ENCODE measurements around the gene RASL11A.

RASL11A gene

DNA sequence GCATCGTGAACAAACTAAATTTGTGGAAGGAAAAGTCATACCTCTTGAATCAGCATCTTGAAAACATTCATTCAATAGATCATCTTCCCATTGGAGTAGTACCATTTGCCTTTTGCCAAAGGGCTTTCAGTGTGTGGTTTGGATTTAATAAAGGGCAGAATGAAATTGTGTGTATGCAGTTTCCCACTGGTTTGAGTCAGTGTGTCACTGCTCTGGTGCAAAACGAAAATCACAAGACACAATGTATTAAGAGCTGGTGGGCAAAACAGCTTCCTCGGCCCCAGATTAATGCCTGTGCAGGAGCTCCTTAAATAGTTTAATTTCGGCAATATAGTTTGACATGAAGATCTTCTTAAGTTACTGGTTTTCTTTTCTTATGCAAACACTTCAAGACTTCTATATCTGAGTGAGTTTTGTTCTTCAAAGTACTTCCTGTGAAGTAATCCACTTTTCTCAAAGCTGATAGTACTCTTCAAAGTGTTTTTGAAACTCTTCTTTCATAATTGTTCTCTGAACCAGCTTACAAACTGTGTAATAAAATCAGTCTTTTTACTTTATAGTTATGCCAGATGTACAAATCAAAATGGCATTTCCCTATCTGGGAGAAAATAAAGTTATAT is 32.1 kb downstream of the RASL11A start:
- no peak for DNase-seq

DNA sequence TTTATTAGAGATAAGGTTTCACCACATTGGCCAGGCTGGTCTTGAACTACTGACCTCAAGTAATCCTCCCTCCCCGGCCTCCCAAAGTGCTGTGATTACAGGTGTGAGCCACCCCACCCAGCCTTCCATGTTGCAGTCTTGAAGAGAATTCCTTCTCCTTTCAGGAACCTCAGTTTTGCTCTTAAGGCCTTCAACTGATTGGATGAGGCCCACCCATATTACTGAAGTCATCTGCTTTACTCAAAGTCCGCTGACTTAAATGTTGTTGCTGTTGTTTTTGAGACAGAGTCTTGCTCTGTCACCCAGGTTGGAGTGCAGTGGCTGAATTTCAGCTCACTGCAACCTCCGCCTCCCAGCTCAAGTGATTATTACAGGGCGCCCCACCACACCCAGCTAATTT is 33.5 kb downstream of the RASL11A start:
- DNase-seq: no peak

DNA sequence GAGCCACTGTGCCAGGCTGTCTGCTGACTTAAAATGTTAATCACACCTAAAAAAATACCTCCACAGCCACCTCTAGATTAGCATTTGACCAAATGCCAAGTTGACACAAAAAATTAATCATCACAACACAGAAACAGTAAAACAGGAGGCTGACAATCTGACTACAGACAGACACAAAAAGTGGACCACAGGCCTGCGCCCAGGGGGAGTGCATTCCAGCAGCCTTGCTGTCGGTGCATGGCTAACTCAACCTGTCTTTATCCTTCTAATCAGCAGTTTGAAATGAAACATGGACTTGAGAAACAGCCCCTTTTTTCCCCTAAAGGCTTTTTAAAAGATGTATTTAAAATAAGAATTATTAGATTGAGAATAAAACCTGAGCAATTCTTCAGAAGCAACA is 34.0 kb downstream of the RASL11A start:
- DNase-seq: no peak

DNA sequence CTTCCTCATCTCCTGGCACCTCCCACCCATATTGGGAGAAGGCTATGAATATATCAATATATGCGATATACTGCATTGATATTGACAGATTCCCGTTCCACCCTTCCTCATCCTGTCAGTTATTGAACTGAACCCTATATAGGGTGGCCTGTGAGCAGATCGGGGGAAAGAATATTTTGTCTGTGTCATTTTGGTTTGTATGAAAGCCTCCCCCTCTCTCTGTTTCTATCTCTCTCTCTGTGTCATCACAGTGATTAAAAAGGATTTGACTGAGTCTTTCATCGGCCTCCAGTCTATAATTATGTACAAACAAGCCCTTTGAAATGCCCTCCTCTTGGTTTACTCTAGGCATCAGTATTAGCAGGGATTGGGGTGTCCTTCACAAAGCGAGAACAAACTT is 35.7 kb downstream of the RASL11A start:
- DNase-seq: no peak

DNA sequence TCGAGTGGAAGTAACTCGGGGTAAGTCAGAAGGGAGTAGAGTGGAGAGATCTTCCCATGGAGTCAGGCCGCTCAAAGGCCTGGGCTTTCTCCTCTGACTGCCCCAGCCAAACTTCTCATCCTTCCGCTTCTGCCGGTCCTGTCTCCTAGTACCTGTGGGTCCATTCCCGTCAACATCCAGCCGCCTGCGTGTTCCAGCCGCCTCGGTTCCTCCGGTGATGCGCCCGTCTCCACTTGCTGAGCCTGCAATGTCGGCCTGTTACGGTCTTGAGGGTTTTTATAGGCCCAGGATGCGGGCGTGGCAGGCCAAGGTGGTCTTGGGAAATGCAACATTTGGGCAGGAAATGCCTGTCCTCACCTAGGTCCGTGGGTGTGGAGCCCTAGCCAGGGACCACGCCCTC is 38.3 kb downstream of the RASL11A start:
- DNase-seq: no peak

DNA sequence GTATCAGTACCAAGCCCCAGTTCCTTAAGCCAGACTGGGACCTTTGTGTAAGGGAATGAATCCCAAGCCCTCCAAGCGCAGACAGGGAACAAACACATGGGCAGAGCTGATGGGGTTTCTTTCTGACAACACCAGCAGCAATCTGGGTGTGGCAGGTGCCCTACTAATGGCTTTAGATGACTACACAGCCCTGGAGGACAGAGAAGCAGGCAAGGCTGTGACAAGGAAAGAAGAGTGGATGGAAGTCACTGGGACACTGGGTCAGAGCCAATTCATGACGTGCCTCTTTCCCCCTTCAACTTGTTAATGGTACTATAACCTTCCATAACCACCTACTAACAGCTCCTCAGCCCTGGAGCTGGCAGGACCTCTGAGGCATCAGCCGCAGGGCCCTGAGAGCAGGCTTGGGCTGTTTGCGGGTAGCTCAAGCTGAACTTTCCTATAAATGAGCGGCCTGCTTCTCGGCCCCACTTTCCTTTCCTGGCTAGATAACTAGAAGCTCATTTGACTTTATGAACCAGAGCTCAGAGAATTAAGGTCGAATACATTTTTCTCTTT is 38.9 kb downstream of the RASL11A start:
- DNase-seq: no peak

DNA sequence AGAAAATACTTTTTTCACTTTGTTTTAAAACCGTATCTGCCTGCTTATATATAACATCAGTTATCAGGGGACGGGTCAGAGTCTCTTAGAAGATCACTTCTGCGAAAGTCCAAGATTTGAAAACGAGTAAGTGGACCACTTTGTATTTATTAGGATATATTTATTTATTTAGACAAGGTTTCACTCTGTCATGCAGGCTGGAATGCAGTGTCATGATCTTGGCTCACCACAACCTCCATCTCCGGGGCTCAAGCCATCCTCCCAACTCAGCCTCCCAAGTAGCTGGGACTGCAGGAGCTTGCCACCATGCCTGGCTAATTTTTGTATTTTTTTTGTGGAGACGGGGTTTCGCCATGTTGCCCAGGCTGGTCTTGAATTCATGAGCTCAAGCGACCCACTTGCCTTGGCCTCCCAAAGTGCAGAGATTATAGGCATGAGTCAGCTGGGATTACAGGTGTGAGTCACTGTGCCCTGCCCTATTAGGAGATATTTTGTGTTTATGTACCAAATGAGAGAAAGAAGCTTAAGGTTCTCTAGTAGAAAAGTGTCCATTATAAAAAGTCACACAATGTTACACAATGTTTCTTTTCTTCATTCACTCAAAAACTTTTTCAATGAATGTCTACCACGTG is 39.5 kb downstream of the RASL11A start:
- no peak for DNase-seq

DNA sequence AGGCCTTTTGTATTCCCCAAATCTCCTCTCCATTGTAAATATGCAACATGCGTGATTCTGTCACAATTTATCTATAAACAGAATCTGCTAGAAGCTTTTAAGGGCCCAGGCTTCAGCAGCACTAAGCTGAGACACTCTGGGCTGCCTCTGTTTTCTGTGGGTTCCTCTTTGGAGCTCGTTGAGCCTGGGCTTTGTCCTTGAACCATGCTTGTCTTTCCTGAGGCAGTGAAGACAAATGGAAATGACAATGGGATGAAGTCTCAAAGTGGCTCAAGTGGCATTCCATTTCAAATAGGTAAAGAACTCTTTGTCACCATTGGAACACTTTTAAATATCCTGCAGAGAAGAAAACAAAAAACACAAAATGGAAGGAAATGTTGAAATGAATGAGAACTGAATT is 40.3 kb downstream of the RASL11A start:
- no peak for DNase-seq

DNA sequence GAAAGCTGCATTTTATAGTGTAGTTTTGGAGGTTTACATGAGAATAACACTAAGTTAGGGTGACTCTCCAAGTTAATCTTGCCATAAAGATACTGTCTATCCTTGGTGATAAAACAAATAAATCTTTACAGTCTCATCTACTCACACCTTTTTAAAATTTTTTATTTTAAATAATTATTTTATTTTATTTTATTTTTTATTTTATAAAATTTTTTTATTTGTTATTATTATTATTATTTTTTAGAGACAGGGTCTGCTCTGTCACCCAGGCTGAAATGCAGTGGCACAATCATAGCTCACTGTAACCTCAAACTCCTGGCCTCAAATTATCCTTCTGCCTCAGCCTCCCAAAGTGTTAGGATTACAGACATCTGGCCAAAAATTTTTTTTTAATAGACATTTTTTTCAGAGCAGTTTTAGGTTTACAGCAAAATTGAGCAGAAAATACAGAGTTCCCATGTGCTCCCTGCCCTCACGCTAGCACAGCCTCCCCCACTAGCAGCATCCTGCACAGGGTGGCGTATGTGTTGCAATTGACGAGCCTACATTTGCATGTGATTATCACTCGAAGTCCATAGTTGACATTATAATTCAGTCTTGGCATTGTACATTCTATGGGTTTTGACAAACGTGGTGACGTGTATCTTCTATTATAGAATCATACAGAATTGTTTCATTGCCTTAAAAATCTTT is 41.0 kb downstream of the RASL11A start:
- DNase-seq: no peak

DNA sequence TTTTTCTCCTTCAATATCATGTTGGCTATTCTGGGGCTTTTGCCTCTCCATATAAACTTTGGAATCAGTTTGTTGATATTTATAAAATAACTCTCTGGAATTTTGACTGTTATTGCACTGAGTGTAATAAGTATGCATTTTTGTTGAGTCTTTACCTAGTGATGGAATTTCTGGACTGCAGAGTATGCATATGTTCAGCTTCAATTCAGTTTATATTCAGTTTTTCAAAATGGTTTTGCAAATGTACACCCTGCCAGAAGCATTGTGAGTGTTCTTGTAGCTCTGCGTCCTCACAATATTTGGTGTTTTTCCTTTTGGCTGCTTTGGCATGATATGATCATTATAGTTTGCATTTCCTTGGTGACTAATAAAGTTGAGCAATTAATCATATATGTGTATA is 43.1 kb downstream of the RASL11A start:
- DNase-seq: no peak

DNA sequence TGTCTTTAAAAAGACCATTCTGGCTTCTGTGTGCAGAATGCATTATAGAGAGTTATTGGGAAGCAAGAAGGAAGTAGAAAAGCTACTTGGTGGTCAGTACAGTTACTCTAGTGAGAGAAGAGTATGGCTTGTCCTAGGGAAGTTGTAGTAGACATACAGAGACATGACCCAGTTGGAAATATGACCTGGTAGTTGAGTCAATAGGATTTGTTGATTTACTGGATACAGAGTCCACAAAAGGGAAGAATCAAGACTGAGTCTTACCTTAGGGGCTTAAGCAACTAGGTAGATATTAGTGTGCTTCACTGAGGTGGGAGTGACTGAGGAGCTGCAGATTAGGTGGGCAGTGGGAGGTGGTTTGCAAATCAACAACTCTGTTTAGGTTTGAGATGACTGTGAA is 48.8 kb downstream of the RASL11A start:
- no peak for DNase-seq

DNA sequence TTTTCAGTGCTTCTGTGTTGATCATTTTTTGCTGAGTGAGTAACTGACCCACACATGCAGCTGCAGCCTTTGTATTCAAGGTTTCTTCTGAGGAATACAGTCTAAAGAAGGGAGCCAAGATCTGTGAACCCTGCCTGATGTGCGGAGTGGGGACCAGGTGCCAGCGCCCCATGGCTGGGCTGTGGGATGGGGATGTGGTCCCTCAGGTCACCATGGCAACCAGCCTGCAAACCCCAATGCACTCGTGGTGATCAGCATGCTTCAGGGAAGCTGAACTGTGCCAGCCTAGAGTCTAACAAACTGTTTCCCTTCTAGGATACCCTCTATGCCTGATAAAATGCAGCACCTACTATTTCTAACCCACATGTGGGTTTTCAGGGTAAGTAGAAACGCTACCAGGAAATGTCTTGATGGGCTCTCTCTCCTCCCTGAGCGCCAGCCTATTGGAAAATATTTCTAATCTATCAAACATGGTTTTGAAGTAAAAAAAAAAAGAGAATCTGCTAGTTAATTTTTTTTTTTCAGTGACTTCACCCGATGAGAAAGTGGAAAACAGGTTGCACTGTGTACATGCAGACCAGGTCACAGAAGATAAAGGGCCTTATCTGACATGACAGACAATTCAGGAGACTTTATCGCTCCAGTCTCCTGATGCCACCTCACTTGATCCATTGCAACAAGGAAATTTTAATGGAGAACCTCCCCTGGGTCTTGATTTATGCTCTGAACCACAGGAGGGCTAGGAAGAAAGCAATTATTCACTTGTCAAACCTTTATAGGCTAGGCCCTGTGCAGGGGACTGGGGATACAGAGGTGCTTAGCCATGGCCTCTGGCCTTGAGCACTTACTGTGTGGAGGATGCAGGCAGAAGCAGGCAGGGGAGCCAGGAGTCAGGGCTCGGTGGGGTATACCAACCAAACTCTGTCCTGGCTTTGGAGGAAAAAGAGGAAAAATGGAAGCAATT is 51.1 kb downstream of the RASL11A start:
- DNase-seq: no peak

DNA sequence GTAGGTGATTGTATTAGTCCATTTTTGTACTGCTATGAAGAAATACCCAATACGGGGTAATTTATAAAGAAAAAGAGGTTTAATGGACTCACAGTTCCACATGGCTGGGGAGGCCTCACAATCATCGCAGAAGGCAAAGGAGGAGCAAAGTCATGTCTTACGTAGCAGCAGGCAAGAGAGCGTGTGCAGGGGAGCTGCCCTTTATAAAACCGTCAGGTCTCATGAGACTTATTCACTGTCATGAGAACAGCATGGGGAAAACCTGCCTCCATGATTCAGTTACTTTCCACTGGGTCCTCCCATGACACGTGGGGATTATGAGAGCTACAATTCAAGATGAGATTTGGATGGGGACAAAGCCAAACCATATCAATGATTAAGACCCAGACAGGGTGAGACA is 51.8 kb downstream of the RASL11A start:
- peak in 1 of 2 donors; percentile 19 for DNase-seq

Data from inflammatory macrophage treated with lipopolysaccharide for 1 hour (primary cell).